ENCODE measurements around the gene NUP98. TPM values are rescaled to one million over a fixed set of nuclear protein-coding genes. Genes with fewer than 3 reads are reported as not detected.

NUP98 gene
- total RNA-seq, 2 donors from 2014 or later = 127 to 136 TPM

- Histone ChIP-seq H3K36me3 (peaks cover 0 to 6% of the 10 kb centered on the region in 2 donors), H3K4me1 (replicated peaks) (no peaks in the 10 kb centered on the region), H3K4me3 (no peak overlapping the region), H3K27me3 (replicated peaks; ENCODE audit: insufficient read depth) (no peaks in the 10 kb centered on the region), H3K27ac (no peak overlapping the region), H3K9me3 (no peaks in the 10 kb centered on the region)
- intact Hi-C loops (cut with DNase I) = no loop called here
- 94% methylated on average over 30 of the region's 30 CpGs for WGBS
- DNase-seq (ENCODE audit: low spot score) = no peak
- no peak for TF ChIP-seq POLR2AphosphoS5 (IDR thresholded peaks at IDR 0.05)
- no peak for TF ChIP-seq POLR2A (IDR thresholded peaks at IDR 0.05)
- no peak for TF ChIP-seq CTCF (IDR thresholded peaks at IDR 0.05)
These were observed 26.6 kb upstream of the NUP98 start for GRCh38 chr11:3823762-3824506.

- Histone ChIP-seq H3K36me3 (peaks cover 0 to 6% of the 10 kb centered on the region in 2 donors), H3K27me3 (replicated peaks; ENCODE audit: insufficient read depth) (no peaks in the 10 kb centered on the region), H3K27ac (no peak overlapping the region), H3K9me3 (no peaks in the 10 kb centered on the region), H3K4me3 (no peak overlapping the region), H3K4me1 (replicated peaks) (no peaks in the 10 kb centered on the region)
- intact Hi-C loops (cut with DNase I) = no loop called here
- DNase-seq (ENCODE audit: low spot score) = no peak
- 94% methylated on average over 3 of the region's 3 CpGs for WGBS
- TF ChIP-seq POLR2AphosphoS5 (IDR thresholded peaks at IDR 0.05) = no peak
- no peak for TF ChIP-seq POLR2A (IDR thresholded peaks at IDR 0.05)
- TF ChIP-seq CTCF (IDR thresholded peaks at IDR 0.05) = no peak
These were observed 25.9 kb upstream of the NUP98 start for GRCh38 chr11:3823303-3823702.

GRCh38 chr11:3822312-3822711, 25.0 kb upstream of the NUP98 start:
- Histone ChIP-seq H3K27me3 (replicated peaks; ENCODE audit: insufficient read depth) (no peaks in the 10 kb centered on the region), H3K27ac (no peak overlapping the region), H3K36me3 (peaks cover 0 to 6% of the 10 kb centered on the region in 2 donors), H3K9me3 (no peaks in the 10 kb centered on the region), H3K4me3 (no peak overlapping the region), H3K4me1 (replicated peaks) (no peaks in the 10 kb centered on the region)
- WGBS = 97% methylated on average over 7 of the region's 7 CpGs
- DNase-seq (ENCODE audit: low spot score) = no peak
- intact Hi-C loops (cut with DNase I) = no loop called here
- TF ChIP-seq CTCF (IDR thresholded peaks at IDR 0.05) (no peak), POLR2A (IDR thresholded peaks at IDR 0.05) (no peak)

- Histone ChIP-seq H3K27me3 (replicated peaks; ENCODE audit: insufficient read depth) (no peaks in the 10 kb centered on the region), H3K9me3 (no peaks in the 10 kb centered on the region), H3K36me3 (no peaks in the 10 kb centered on the region), H3K4me3 (no peak overlapping the region), H3K4me1 (replicated peaks) (no peaks in the 10 kb centered on the region), H3K27ac (no peak overlapping the region)
- intact Hi-C loops (cut with DNase I) = no loop called here
- WGBS = 98% methylated on average over 2 of the region's 2 CpGs
- TF ChIP-seq POLR2AphosphoS5 (IDR thresholded peaks at IDR 0.05) (no peak), POLR2A (IDR thresholded peaks at IDR 0.05) (no peak), CTCF (IDR thresholded peaks at IDR 0.05) (no peak)
- DNase-seq (ENCODE audit: low spot score) = no peak
These were observed 23.6 kb upstream of the NUP98 start for GRCh38 chr11:3820971-3821370.

- intact Hi-C loops (cut with DNase I) = no loop called here
- no peaks in the 10 kb centered on the region for H3K27me3 ChIP-seq (replicated peaks; ENCODE audit: insufficient read depth)
- TF ChIP-seq POLR2AphosphoS5 (IDR thresholded peaks at IDR 0.05) (no peak), POLR2A (IDR thresholded peaks at IDR 0.05) (no peak)
These were observed 19.9 kb upstream of the NUP98 start for GRCh38 chr11:3817181-3817800.

More at GRCh38 chr11:3817181-3817800, 19.9 kb upstream of the NUP98 start:
- no peak for DNase-seq (ENCODE audit: low spot score)
- Histone ChIP-seq H3K4me1 (replicated peaks) (no peaks in the 10 kb centered on the region), H3K4me3 (no peak overlapping the region), H3K27ac (no peak overlapping the region), H3K36me3 (no peaks in the 10 kb centered on the region), H3K9me3 (no peaks in the 10 kb centered on the region)
- 88% methylated on average over 10 of the region's 10 CpGs for WGBS
